Stomach (tissue), 4 donors: ENCODE results near the gene RNF121.

Source experiments
- CTCF ChIP-seq, 7 experiments: fragments of 450-650 bp in 4 of 7; fragments of 200-600 bp in 3 of 7; sonication (generic) in 3 of 7; IDR thresholded peaks; one replicate each; pipeline ENCODE4 v1.5.1; 2016 to 2019; ENCODE audit warnings: antibody characterized with exemption in 7 of 7, control low read depth in 2 of 7, mild to moderate bottlenecking in 1 of 7
- POLR2A ChIP-seq, 4 donors: fragments of 450-650 bp; IDR thresholded peaks; one replicate each; pipeline ENCODE4 v1.6.1; 2016; ENCODE audit warnings: antibody characterized with exemption in 4 of 4, control low read depth in 2 of 4, mild to moderate bottlenecking in 1 of 4, moderate library complexity in 1 of 4

GRCh38 chr11:72045849-72046248 is 117.0 kb downstream of the RNF121 start:
- TF ChIP-seq CTCF (IDR thresholded peaks at IDR 0.05) (no peak), POLR2A (IDR thresholded peaks at IDR 0.05) (no peak)
